ENCODE data around the gene GRAP. TPM values are rescaled to one million over a fixed set of nuclear protein-coding genes. Genes with fewer than 3 reads are reported as not detected.

Gene GRAP
- total RNA-seq, 1 experiment from 2014 or later: 0.55 TPM

DNA sequence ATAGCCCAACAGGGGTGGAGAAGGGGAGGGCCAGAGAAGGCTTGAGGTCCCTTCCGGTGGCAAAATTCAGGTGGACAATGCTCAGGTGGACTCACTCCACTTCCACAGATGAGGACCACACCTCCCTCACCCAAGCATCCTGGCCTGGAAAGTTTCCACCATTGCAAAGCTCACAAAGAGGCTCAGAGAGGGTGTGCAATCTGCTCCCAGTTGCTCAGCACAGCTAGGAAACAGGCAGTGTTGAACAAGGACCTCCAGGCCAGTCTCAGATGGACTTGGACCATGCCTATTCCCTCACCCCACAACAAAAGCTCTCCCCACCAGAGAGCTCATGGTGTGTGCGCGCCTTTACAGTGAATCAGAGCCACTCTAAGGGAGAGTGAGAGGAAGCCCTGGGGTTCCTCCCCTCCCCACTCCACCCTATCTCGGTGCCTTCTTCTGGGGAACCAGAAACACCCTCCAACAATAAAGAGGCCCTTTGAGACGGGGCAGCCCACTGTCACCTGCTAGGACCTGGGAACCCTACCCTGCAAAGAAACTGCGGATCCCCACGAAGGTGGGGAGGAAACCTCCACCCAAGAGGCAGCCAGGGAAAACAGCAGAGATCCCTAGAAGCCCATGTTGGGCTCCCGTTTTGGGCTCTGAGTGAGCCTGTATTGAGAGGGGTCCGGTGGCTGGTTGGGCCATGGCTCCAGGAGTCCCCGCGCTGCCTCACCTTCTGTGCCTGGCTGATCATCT lies 43.8 kb downstream of the GRAP start:
- TF ChIP-seq, protein P1, sequence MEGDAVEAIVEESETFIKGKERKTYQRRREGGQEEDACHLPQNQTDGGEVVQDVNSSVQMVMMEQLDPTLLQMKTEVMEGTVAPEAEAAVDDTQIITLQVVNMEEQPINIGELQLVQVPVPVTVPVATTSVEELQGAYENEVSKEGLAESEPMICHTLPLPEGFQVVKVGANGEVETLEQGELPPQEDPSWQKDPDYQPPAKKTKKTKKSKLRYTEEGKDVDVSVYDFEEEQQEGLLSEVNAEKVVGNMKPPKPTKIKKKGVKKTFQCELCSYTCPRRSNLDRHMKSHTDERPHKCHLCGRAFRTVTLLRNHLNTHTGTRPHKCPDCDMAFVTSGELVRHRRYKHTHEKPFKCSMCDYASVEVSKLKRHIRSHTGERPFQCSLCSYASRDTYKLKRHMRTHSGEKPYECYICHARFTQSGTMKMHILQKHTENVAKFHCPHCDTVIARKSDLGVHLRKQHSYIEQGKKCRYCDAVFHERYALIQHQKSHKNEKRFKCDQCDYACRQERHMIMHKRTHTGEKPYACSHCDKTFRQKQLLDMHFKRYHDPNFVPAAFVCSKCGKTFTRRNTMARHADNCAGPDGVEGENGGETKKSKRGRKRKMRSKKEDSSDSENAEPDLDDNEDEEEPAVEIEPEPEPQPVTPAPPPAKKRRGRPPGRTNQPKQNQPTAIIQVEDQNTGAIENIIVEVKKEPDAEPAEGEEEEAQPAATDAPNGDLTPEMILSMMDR (conservative IDR thresholded peaks at IDR 0.05): no peak
- H3K56ac ChIP-seq (ENCODE audit: insufficient read length, low read depth, low read length): no peak overlapping the region
- peak overlapping the region; percentile 25 for H3K9ac ChIP-seq (ENCODE audit: extremely low read depth, insufficient read length, low read length)
- H2BK20ac ChIP-seq (ENCODE audit: low read depth, low read length, poor library complexity, severe bottlenecking): no peak overlapping the region
- no peak overlapping the region for H4K5ac ChIP-seq (ENCODE audit: insufficient read length, low read depth, low read length)
- no peak overlapping the region for H2BK15ac ChIP-seq (ENCODE audit: low read depth, low read length)
- Mint-ChIP-seq H3K27ac (peak overlapping the region in 1 of 3 experiments; percentile 67; a peak in 1 of 7 replicates), H3K9me3 (peaks cover 3 to 8% of the 10 kb centered on the region in 2 experiments; a peak in 4 of 5 replicates), H3K4me3 (peak overlapping the region; percentile 93 to 96), H3K27me3 (ENCODE audit: low read depth) (peaks cover 4% of the 10 kb centered on the region; the same call in 1 of the 2 replicates), H3K4me1 (peaks cover 16 to 24% of the 10 kb centered on the region in 2 experiments), H3K36me3 (ENCODE audit: insufficient read depth in 1 of 3, low read depth in 3 of 3) (peaks cover 0 to 34% (median 21%) of the 10 kb centered on the region in 3 experiments; a peak in 6 of 7 replicates)
- H3K27ac ChIP-seq (ENCODE audit: insufficient read length, low read depth, low read length): no peak overlapping the region
- no peak overlapping the region for H3K4ac ChIP-seq (ENCODE audit: low read depth, low read length)
- no peaks in the 10 kb centered on the region for H3K27me3 ChIP-seq (ENCODE audit: insufficient read depth, low read length)
- no peaks in the 10 kb centered on the region for H3K9me3 ChIP-seq (ENCODE audit: control insufficient read depth, low read depth, low read length)
- H4K20me1 ChIP-seq (ENCODE audit: control insufficient read depth, insufficient read depth, insufficient read length): no peaks in the 10 kb centered on the region
- H2BK120ac ChIP-seq (ENCODE audit: low read depth, low read length, poor library complexity, severe bottlenecking): no peak overlapping the region
- H2AK5ac ChIP-seq (ENCODE audit: insufficient read length, low read length): no peak overlapping the region
- no peak overlapping the region for H2BK12ac ChIP-seq (ENCODE audit: insufficient read length, low read depth, low read length)
- DNase-seq: no peak
- WGBS (ENCODE audit: extremely low coverage, insufficient read length, low lambda C conversion rate): no CpG with 5 or more reads among the region's 11 CpGs
- peaks cover 9% of the 10 kb centered on the region for H3K79me1 ChIP-seq (ENCODE audit: insufficient read depth, low read depth, low read length, poor library complexity, severe bottlenecking)
- no peak overlapping the region for H4K8ac ChIP-seq (replicated peaks; ENCODE audit: insufficient read length, low read depth, low read length)
- H2AFZ ChIP-seq (ENCODE audit: low read length): no peak overlapping the region
- H3K14ac ChIP-seq (ENCODE audit: insufficient read depth, low read length): peak overlapping the region; percentile 4
- no peak overlapping the region for H3K18ac ChIP-seq (ENCODE audit: insufficient read length, low read depth, low read length)
- H3K79me2 ChIP-seq (ENCODE audit: insufficient read depth, low read length): peaks cover 4% of the 10 kb centered on the region; the same call in 1 of the 2 replicates
- no peak overlapping the region for H3K23ac ChIP-seq (ENCODE audit: insufficient read length, low read depth, low read length)
- H3K23me2 ChIP-seq (ENCODE audit: insufficient read length, low read depth, low read length, poor library complexity, severe bottlenecking): peaks cover 12% of the 10 kb centered on the region
- H3T11ph ChIP-seq (ENCODE audit: low read length): no peak overlapping the region
- H3K4me1 ChIP-seq (ENCODE audit: insufficient read depth, low read length): no peaks in the 10 kb centered on the region; the same call in 1 of the 2 replicates
- H3K4me2 ChIP-seq (ENCODE audit: insufficient read depth, insufficient read length, low read length): peak overlapping the region; percentile 77
- H4K91ac ChIP-seq (ENCODE audit: insufficient read length, low read depth, low read length): no peak overlapping the region
- H2BK5ac ChIP-seq (ENCODE audit: insufficient read length, low read length): no peak overlapping the region

Data from H9 (cell line).